ENCODE data around the gene CFL1.

CFL1 gene

GRCh38 chr11:65885808-65886536, 28.0 kb upstream of the CFL1 start:
- H3K9ac ChIP-seq (ENCODE audit: low read depth, low read length), result no peak overlapping the region
- no peaks in the 10 kb centered on the region for H3K9me3 ChIP-seq (ENCODE audit: control insufficient read depth, insufficient read depth, low read length)
- peaks cover 38% of the 10 kb centered on the region for H3K36me3 ChIP-seq (ENCODE audit: control insufficient read depth, insufficient read depth, low read length)
- peaks cover 7% of the 10 kb centered on the region for H3K4me1 ChIP-seq (ENCODE audit: control insufficient read depth, insufficient read depth, low read length)
- peaks cover 12% of the 10 kb centered on the region for H3K27me3 ChIP-seq (ENCODE audit: control insufficient read depth, insufficient read depth, low read length)
- no peak overlapping the region for H3K4me3 ChIP-seq (ENCODE audit: low read depth, low read length)

- Histone ChIP-seq H3K9me3 (ENCODE audit: control insufficient read depth, insufficient read depth, low read length) (no peaks in the 10 kb centered on the region), H3K36me3 (ENCODE audit: control insufficient read depth, insufficient read depth, low read length) (peaks cover 38% of the 10 kb centered on the region), H3K27me3 (ENCODE audit: control insufficient read depth, insufficient read depth, low read length) (peaks cover 12% of the 10 kb centered on the region), H3K4me3 (ENCODE audit: low read depth, low read length) (no peak overlapping the region), H3K9ac (ENCODE audit: low read depth, low read length) (no peak overlapping the region), H3K4me1 (ENCODE audit: control insufficient read depth, insufficient read depth, low read length) (peaks cover 7% of the 10 kb centered on the region)
These were observed 27.3 kb upstream of the CFL1 start for GRCh38 chr11:65885231-65885630.

GRCh38 chr11:65884716-65885092, 26.7 kb upstream of the CFL1 start:
- Histone ChIP-seq H3K36me3 (ENCODE audit: control insufficient read depth, insufficient read depth, low read length) (peaks cover 38% of the 10 kb centered on the region), H3K4me3 (ENCODE audit: low read depth, low read length) (no peak overlapping the region), H3K9me3 (ENCODE audit: control insufficient read depth, insufficient read depth, low read length) (no peaks in the 10 kb centered on the region), H3K9ac (ENCODE audit: low read depth, low read length) (no peak overlapping the region), H3K27me3 (ENCODE audit: control insufficient read depth, insufficient read depth, low read length) (peaks cover 6% of the 10 kb centered on the region), H3K4me1 (ENCODE audit: control insufficient read depth, insufficient read depth, low read length) (peaks cover 5% of the 10 kb centered on the region)

- Histone ChIP-seq H3K36me3 (ENCODE audit: control insufficient read depth, insufficient read depth, low read length) (peaks cover 38% of the 10 kb centered on the region), H3K9ac (ENCODE audit: low read depth, low read length) (no peak overlapping the region), H3K27me3 (ENCODE audit: control insufficient read depth, insufficient read depth, low read length) (peaks cover under 1% of the 10 kb centered on the region), H3K4me3 (ENCODE audit: low read depth, low read length) (no peak overlapping the region), H3K4me1 (ENCODE audit: control insufficient read depth, insufficient read depth, low read length) (peaks cover 1% of the 10 kb centered on the region), H3K9me3 (ENCODE audit: control insufficient read depth, insufficient read depth, low read length) (no peaks in the 10 kb centered on the region)
These were observed 26.1 kb upstream of the CFL1 start for GRCh38 chr11:65883786-65884715.

GRCh38 chr11:65883058-65883761, 25.2 kb upstream of the CFL1 start:
- Histone ChIP-seq H3K36me3 (ENCODE audit: control insufficient read depth, insufficient read depth, low read length) (peaks cover 38% of the 10 kb centered on the region), H3K9me3 (ENCODE audit: control insufficient read depth, insufficient read depth, low read length) (no peaks in the 10 kb centered on the region), H3K9ac (ENCODE audit: low read depth, low read length) (no peak overlapping the region), H3K4me3 (ENCODE audit: low read depth, low read length) (no peak overlapping the region), H3K4me1 (ENCODE audit: control insufficient read depth, insufficient read depth, low read length) (no peaks in the 10 kb centered on the region), H3K27me3 (ENCODE audit: control insufficient read depth, insufficient read depth, low read length) (no peaks in the 10 kb centered on the region)

GRCh38 chr11:65882120-65883057, 24.4 kb upstream of the CFL1 start:
- Histone ChIP-seq H3K36me3 (ENCODE audit: control insufficient read depth, insufficient read depth, low read length) (peaks cover 38% of the 10 kb centered on the region), H3K4me1 (ENCODE audit: control insufficient read depth, insufficient read depth, low read length) (no peaks in the 10 kb centered on the region), H3K9me3 (ENCODE audit: control insufficient read depth, insufficient read depth, low read length) (no peaks in the 10 kb centered on the region), H3K27me3 (ENCODE audit: control insufficient read depth, insufficient read depth, low read length) (no peaks in the 10 kb centered on the region), H3K9ac (ENCODE audit: low read depth, low read length) (no peak overlapping the region), H3K4me3 (ENCODE audit: low read depth, low read length) (no peak overlapping the region)

- Histone ChIP-seq H3K9ac (ENCODE audit: low read depth, low read length) (no peak overlapping the region), H3K36me3 (ENCODE audit: control insufficient read depth, insufficient read depth, low read length) (peaks cover 35% of the 10 kb centered on the region), H3K4me1 (ENCODE audit: control insufficient read depth, insufficient read depth, low read length) (no peaks in the 10 kb centered on the region), H3K4me3 (ENCODE audit: low read depth, low read length) (no peak overlapping the region), H3K27me3 (ENCODE audit: control insufficient read depth, insufficient read depth, low read length) (no peaks in the 10 kb centered on the region), H3K9me3 (ENCODE audit: control insufficient read depth, insufficient read depth, low read length) (no peaks in the 10 kb centered on the region)
These were observed 23.0 kb upstream of the CFL1 start for GRCh38 chr11:65880844-65881421.

GRCh38 chr11:65880027-65880426, 22.0 kb upstream of the CFL1 start:
- Histone ChIP-seq H3K4me1 (ENCODE audit: control insufficient read depth, insufficient read depth, low read length) (no peaks in the 10 kb centered on the region), H3K27me3 (ENCODE audit: control insufficient read depth, insufficient read depth, low read length) (no peaks in the 10 kb centered on the region), H3K9me3 (ENCODE audit: control insufficient read depth, insufficient read depth, low read length) (no peaks in the 10 kb centered on the region), H3K4me3 (ENCODE audit: low read depth, low read length) (no peak overlapping the region), H3K9ac (ENCODE audit: low read depth, low read length) (no peak overlapping the region), H3K36me3 (ENCODE audit: control insufficient read depth, insufficient read depth, low read length) (peaks cover 31% of the 10 kb centered on the region)

- H3K4me3 ChIP-seq (ENCODE audit: low read depth, low read length), result no peak within 1 kb of the TSS
- no peaks in the 10 kb centered on the region for H3K4me1 ChIP-seq (ENCODE audit: control insufficient read depth, insufficient read depth, low read length)
- peaks cover 28% of the 10 kb centered on the region for H3K36me3 ChIP-seq (ENCODE audit: control insufficient read depth, insufficient read depth, low read length)
- no peak within 1 kb of the TSS for H3K9ac ChIP-seq (ENCODE audit: low read depth, low read length)
- no peaks in the 10 kb centered on the region for H3K27me3 ChIP-seq (ENCODE audit: control insufficient read depth, insufficient read depth, low read length)
- H3K9me3 ChIP-seq (ENCODE audit: control insufficient read depth, insufficient read depth, low read length), result no peaks in the 10 kb centered on the region
These were observed 21.6 kb upstream of the CFL1 start, which contains the start of gene CTSW for GRCh38 chr11:65879617-65880016. CTSW (plus strand) TSS chr11:65879837; CDS start chr11:65879855, 18 bp downstream.

- Histone ChIP-seq H3K9me3 (ENCODE audit: control insufficient read depth, insufficient read depth, low read length) (no peaks in the 10 kb centered on the region), H3K4me3 (ENCODE audit: low read depth, low read length) (peak overlapping the region; percentile 82), H3K9ac (ENCODE audit: low read depth, low read length) (no peak overlapping the region), H3K4me1 (ENCODE audit: control insufficient read depth, insufficient read depth, low read length) (no peaks in the 10 kb centered on the region), H3K36me3 (ENCODE audit: control insufficient read depth, insufficient read depth, low read length) (no peaks in the 10 kb centered on the region), H3K27me3 (ENCODE audit: control insufficient read depth, insufficient read depth, low read length) (peaks cover 14% of the 10 kb centered on the region)
These were observed 15.6 kb upstream of the CFL1 start for GRCh38 chr11:65873318-65874156.
